ENCODE measurements around the gene NR2C1.
A peak's percentile ranks its signal among the peaks of the same experiment; 100 is the strongest.

NR2C1 gene

DNA sequence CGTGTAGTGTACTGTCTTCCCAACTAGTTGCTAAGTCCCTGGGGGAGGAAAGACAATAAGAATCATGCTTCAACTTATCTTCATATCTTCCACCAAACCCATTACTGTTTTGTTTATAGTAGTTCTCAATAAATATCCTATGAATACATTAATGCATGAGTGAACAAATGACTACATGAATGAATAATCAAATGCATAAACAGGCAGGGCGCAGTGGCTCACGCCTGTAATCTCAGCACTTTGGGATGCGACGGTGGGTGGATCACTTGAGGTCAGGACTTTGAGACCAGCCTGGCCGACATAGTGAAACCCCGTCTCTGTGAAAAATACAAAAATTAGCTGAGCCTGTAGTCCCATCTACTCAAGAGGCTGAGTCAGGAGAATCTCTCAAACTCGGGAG is 32.1 kb upstream of the NR2C1 start (continued):
- TF ChIP-seq ZNF664 (tag by site-specific recombination; IDR thresholded peaks at IDR 0.05): no peak
- TF ChIP-seq, protein P1, sequence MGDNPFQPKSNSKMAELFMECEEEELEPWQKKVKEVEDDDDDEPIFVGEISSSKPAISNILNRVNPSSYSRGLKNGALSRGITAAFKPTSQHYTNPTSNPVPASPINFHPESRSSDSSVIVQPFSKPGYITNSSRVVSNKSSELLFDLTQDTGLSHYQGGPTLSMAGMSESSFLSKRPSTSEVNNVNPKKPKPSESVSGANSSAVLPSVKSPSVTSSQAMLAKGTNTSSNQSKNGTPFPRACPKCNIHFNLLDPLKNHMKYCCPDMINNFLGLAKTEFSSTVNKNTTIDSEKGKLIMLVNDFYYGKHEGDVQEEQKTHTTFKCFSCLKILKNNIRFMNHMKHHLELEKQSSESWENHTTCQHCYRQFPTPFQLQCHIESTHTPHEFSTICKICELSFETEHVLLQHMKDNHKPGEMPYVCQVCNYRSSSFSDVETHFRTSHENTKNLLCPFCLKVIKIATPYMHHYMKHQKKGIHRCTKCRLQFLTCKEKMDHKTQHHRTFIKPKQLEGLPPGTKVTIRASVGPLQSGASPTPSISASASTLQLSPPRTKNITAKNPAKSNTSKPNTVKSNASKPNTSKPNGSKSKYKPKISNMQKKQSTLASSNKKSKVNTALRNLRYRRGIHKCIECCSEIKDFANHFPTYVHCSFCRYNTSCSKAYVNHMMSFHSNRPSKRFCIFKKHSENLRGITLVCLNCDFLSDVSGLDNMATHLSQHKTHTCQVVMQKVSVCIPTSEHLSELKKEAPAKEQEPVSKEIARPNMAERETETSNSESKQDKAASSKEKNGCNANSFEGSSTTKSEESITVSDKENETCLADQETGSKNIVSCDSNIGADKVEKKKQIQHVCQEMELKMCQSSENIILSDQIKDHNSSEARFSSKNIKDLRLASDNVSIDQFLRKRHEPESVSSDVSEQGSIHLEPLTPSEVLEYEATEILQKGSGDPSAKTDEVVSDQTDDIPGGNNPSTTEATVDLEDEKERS (tag by site-specific recombination; IDR thresholded peaks at IDR 0.05): no peak
- no peak for TF ChIP-seq HOXD13 (CRISPR knock-in tag; IDR thresholded peaks at IDR 0.05; ENCODE audit: borderline replicate concordance)
- TF ChIP-seq ZNF658 (tag by site-specific recombination; IDR thresholded peaks at IDR 0.05): no peak
- no peak for TF ChIP-seq OVOL3 (tag by site-specific recombination; IDR thresholded peaks at IDR 0.05)

DNA sequence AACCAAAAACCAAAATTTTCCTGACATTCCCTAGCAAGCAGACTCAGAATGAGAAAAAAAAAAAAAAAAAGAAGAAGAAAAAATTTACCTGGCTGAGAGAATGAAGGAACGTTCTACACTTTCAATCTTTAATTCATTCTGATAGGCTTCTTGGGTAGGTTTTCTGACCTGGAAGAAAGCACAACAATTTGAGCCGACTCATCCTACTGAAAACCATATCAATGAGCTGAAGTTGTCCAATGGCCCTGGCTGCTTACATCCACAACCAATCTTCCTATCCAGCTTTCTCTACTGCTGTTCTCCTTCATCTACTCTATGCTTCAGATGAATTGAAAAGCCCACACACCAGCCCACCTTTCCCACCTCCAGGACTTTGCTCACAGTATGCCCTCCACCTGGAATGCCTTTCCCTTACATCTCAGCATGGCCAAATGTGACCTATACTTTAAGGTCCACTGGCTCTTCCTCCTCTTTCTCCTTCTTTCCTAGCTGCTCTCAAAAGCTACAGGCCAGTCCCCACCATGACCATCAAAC is 31.6 kb upstream of the NR2C1 start:
- ChIA-PET CTCF (interaction anchor here (0.7 to 3.2 kb wide), 3 partner anchors 12 to 32 kb away, joined by 6 to 10 read pairs (median 10); partner anchors contain the start of gene NR2C1), POLR2A (interaction anchor here (1.3 kb wide), 1 partner anchor 32 kb away, joined by 3 read pairs; the partner anchor contains the start of gene NR2C1)
- H3K4me1 ChIP-seq (ENCODE audit: control insufficient read depth, insufficient read depth, low read length): peaks cover 9% of the 10 kb centered on the region
- TF ChIP-seq ZFHX2 (tag by site-specific recombination; conservative IDR thresholded peaks at IDR 0.05) (peak; percentile 67), ZXDB (tag by site-specific recombination; IDR thresholded peaks at IDR 0.05) (no peak), EGR2 (tag by site-specific recombination; IDR thresholded peaks at IDR 0.05; ENCODE audit: low read depth) (peak; percentile 62; the same call in 1 of the 2 replicates)
- TF ChIP-seq, protein P2, sequence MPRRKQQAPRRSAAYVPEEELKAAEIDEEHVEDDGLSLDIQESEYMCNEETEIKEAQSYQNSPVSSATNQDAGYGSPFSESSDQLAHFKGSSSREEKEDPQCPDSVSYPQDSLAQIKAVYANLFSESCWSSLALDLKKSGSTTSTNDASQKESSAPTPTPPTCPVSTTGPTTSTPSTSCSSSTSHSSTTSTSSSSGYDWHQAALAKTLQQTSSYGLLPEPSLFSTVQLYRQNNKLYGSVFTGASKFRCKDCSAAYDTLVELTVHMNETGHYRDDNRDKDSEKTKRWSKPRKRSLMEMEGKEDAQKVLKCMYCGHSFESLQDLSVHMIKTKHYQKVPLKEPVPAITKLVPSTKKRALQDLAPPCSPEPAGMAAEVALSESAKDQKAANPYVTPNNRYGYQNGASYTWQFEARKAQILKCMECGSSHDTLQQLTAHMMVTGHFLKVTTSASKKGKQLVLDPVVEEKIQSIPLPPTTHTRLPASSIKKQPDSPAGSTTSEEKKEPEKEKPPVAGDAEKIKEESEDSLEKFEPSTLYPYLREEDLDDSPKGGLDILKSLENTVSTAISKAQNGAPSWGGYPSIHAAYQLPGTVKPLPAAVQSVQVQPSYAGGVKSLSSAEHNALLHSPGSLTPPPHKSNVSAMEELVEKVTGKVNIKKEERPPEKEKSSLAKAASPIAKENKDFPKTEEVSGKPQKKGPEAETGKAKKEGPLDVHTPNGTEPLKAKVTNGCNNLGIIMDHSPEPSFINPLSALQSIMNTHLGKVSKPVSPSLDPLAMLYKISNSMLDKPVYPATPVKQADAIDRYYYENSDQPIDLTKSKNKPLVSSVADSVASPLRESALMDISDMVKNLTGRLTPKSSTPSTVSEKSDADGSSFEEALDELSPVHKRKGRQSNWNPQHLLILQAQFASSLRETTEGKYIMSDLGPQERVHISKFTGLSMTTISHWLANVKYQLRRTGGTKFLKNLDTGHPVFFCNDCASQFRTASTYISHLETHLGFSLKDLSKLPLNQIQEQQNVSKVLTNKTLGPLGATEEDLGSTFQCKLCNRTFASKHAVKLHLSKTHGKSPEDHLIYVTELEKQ (tag by site-specific recombination; IDR thresholded peaks at IDR 0.05; ENCODE audit: borderline replicate concordance): no peak
- no peaks in the 10 kb centered on the region for H3K36me3 ChIP-seq (ENCODE audit: control insufficient read depth in 2 of 2, insufficient read depth in 1 of 2, low read length in 2 of 2)
- H3K9me3 ChIP-seq (ENCODE audit: control insufficient read depth, insufficient read depth, low read depth, low read length): no peaks in the 10 kb centered on the region
- no peak overlapping the region for H3K27ac ChIP-seq (ENCODE audit: extremely low read depth, low read depth, low read length)
- no peak overlapping the region for H3K4me3 ChIP-seq (ENCODE audit: low read depth, low read length)

DNA sequence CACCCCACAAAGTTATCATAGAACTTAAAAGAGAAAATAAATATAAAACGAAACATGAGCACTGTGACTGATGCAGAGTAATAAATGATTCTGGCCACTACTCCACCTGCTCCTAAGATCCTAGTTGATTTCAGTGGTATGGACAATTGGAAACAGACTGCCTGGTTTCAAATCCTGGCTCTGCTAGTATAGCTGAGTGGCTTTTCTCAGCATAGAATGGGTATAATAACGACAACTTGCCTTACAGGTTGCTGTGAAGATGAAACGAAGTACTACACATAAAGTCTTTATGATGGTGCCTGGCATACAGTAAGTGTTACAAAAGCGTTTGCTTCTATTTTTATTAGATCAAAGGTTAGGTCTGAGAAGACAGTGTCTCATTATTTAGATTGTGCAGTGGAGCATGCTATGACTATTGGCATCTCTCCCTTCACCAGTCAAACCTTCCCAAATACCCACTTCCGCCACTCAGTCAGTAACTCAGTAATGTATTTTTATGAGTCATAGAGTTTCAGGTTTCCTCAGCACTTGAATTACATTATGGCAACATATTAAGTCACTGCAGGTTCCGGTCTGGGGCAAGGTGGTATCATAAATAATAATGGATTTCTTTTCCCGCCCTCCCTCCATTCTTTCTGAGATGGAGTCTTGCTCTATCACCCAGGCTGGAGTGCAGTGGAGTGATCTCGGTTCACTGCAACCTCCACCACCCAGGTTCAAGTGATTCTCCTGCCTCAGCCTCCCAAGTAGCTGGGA is 29.7 kb upstream of the NR2C1 start:
- Histone ChIP-seq H3K9me3 (ENCODE audit: control insufficient read depth, insufficient read depth, low read depth, low read length) (no peaks in the 10 kb centered on the region), H3K4me1 (ENCODE audit: control insufficient read depth, insufficient read depth, low read length) (peaks cover 9% of the 10 kb centered on the region), H3K27ac (ENCODE audit: extremely low read depth, low read depth, low read length) (peak overlapping the region; percentile 63), H3K4me3 (ENCODE audit: low read depth, low read length) (no peak overlapping the region; the same call in 1 of the 2 replicates), H3K36me3 (ENCODE audit: control insufficient read depth in 2 of 2, insufficient read depth in 1 of 2, low read length in 2 of 2) (no peaks in the 10 kb centered on the region)
- ChIA-PET POLR2A (interaction anchor here (0.9 kb wide), 1 partner anchor 30 kb away, joined by 3 read pairs; no protein-coding TSS in a partner anchor), CTCF (interaction anchor here (3.2 kb wide), 1 partner anchor 30 kb away, joined by 10 read pairs; the partner anchor contains the start of gene NR2C1)
- TF ChIP-seq ZNF37A (tag by site-specific recombination; IDR thresholded peaks at IDR 0.05) (no peak), ZNF701 (tag by site-specific recombination; IDR thresholded peaks at IDR 0.05) (no peak), ZNF837 (tag by site-specific recombination; IDR thresholded peaks at IDR 0.05) (no peak), ZNF654 (tag by site-specific recombination; IDR thresholded peaks at IDR 0.05; ENCODE audit: low read depth) (0 out of 2 replicates have a peak, but pooled peaks have one; percentile 11)
- TF ChIP-seq, protein P3, sequence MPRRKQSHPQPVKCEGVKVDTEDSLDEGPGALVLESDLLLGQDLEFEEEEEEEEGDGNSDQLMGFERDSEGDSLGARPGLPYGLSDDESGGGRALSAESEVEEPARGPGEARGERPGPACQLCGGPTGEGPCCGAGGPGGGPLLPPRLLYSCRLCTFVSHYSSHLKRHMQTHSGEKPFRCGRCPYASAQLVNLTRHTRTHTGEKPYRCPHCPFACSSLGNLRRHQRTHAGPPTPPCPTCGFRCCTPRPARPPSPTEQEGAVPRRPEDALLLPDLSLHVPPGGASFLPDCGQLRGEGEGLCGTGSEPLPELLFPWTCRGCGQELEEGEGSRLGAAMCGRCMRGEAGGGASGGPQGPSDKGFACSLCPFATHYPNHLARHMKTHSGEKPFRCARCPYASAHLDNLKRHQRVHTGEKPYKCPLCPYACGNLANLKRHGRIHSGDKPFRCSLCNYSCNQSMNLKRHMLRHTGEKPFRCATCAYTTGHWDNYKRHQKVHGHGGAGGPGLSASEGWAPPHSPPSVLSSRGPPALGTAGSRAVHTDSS (tag by site-specific recombination; IDR thresholded peaks at IDR 0.05): no peak
- TF ChIP-seq, protein P4, sequence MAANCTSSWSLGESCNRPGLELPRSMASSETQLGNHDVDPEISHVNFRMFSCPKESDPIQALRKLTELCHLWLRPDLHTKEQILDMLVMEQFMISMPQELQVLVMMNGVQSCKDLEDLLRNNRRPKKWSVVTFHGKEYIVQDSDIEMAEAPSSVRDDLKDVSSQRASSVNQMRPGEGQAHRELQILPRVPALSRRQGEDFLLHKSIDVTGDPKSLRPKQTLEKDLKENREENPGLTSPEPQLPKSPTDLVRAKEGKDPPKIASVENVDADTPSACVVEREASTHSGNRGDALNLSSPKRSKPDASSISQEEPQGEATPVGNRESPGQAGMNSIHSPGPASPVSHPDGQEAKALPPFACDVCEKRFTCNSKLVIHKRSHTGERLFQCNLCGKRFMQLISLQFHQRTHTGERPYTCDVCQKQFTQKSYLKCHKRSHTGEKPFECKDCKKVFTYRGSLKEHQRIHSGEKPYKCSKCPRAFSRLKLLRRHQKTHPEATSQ (tag by site-specific recombination; IDR thresholded peaks at IDR 0.05): 0 out of 2 replicates have a peak, but pooled peaks have one; percentile 47
- TF ChIP-seq, protein P1 (tag by site-specific recombination; IDR thresholded peaks at IDR 0.05): 0 out of 2 replicates have a peak, but pooled peaks have one; percentile 42

Data from HEK293 (cell line).